ENCODE measurements around the gene TRMO.
"Not testable (repeated sequence)": the region's sequence is repeated elsewhere in the genome, so short reads cannot be mapped to it uniquely, and the experiment has no call there.

Gene TRMO, protein sequence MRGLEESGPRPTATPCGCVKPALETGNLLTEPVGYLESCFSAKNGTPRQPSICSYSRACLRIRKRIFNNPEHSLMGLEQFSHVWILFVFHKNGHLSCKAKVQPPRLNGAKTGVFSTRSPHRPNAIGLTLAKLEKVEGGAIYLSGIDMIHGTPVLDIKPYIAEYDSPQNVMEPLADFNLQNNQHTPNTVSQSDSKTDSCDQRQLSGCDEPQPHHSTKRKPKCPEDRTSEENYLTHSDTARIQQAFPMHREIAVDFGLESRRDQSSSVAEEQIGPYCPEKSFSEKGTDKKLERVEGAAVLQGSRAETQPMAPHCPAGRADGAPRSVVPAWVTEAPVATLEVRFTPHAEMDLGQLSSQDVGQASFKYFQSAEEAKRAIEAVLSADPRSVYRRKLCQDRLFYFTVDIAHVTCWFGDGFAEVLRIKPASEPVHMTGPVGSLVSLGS

GRCh38 chr9:97921959-97922724 lies at the start of gene TRMO:
TSS of gene TRMO (minus strand) at chr9:97922500. CDS start at chr9:97922493, 7 bp downstream.
- peak; percentile 98 for DNase-seq (ENCODE audit: low read depth in 2 of 2)

GRCh38 chr9:97970165-97970564 lies 47.9 kb upstream of the TRMO start:
- no peak for DNase-seq (ENCODE audit: low read depth in 2 of 2)

DNA sequence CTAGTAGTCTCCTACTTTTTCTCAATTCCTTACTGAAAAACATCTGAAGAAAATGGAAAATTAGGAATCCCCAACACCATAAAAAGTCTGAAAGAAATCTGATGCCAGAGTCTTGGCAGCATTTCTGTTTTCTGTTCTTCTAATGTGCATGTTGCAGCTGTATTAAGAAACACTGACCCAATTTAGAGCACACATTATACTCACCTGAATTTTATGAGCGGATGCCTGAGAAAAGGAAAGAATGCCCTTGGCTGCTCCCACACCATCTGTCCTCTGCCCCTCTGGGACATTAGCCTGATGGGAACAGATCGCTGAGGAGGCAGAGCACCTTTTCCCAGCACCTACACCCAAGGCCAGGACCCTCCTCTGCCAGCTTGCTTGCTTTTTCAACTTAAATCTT lies 46.7 kb upstream of the TRMO start:
- no peak for DNase-seq (ENCODE audit: low read depth in 2 of 2)

DNA sequence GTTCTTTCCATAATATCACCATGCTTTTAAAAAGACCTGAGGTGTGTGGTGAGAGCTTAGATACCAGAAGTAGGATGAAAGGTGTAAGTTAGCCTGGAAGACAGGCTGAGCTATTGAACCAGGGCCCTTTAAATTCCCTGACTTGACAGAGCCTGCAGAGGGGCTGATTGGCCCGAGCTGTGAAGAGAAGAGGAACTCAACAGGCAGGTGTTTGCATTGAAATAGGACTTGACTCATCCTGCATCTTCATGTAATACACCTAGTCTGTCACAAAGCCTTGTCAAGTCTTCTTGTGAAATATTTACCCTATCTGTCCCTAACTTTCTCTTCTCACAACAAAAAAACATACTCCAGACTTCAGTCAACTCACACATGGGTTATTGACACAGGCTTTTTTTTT lies 44.2 kb upstream of the TRMO start:
- no peak for DNase-seq (ENCODE audit: low read depth in 2 of 2)

GRCh38 chr9:97964901-97965300 lies 42.6 kb upstream of the TRMO start:
- DNase-seq (ENCODE audit: low read depth in 2 of 2), result no peak

DNA sequence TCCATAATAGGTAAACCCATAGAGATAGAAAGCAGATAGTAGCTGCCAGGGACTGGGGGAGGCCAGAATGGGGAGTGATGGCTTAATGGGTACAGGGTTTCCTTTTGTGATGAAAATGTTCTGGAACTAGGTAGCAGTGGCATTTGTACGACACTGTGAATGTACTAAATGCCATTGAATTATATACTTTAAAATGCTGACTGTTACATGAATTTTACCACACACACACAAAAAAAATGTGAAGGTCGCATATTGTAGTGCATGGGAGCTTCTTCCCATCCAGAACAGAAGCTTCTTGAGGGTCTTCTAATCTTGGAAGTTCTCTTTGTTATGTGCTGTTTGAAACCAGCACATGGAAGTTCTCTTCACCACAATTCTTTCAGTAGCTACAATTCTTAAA lies 40.9 kb upstream of the TRMO start:
- DNase-seq (ENCODE audit: low read depth in 2 of 2), result no peak

DNA sequence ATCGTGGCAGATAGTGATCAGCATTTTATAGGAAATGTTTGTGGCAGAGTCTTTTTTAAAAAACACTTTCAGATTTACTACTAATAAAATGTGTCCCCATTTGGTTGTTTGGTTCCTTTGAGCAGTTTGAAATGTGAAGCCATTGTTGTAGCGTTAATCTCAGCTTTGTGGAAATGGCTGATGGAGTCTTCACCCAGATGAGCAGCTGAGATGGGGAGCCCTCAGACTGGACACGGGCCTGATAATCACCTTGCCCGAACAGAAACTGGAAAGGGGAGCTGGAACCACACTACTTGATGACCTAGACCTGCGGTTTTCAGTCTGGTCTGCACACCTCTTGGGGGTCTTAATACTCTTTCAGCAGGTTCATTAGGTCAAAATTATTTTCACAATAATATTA lies 40.3 kb upstream of the TRMO start:
- no peak for DNase-seq (ENCODE audit: low read depth in 2 of 2)

- DNase-seq (ENCODE audit: low read depth in 2 of 2), result no peak
Measured at GRCh38 chr9:97962136-97962535, 39.8 kb upstream of the TRMO start.

GRCh38 chr9:97961361-97961760 lies 39.1 kb upstream of the TRMO start:
- DNase-seq (ENCODE audit: low read depth in 2 of 2), result no peak

DNA sequence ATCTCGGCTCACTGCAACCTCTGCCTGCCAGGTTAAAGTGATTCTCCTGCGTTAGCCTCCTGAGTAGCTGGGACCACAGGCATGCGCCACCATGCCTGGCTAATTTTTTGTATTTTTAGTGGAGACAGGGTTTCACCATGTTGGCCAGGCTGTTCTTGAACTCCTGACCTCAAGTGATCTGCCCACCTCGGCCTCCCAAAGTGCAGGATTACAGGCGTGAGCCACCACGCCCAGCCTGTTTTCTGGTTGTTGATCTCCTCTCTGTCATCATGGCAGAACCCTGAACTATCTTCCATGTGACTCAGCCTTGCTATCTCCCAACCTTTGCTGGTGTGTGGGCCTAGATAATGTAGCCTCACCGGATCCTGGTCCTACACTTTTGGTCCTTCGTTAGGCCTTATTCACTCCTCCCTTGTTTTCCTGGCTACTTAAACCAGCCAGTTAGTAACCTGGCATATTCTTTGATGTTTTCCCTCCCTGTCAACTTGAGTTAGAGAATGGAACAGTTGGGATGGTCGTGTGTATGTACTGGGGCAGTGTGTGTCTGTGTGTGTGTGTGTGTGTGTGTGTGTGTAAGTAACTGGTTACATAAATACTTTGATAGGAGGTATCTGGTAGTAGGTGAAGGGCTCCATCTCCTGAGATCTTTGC lies 38.5 kb upstream of the TRMO start:
- DNase-seq (ENCODE audit: low read depth in 2 of 2), result not testable (repeated sequence)

GRCh38 chr9:97959585-97959984 lies 37.3 kb upstream of the TRMO start:
- no peak for DNase-seq (ENCODE audit: low read depth in 2 of 2)

GRCh38 chr9:97958812-97959511 lies 36.7 kb upstream of the TRMO start:
- no peak for DNase-seq (ENCODE audit: low read depth in 2 of 2)

DNA sequence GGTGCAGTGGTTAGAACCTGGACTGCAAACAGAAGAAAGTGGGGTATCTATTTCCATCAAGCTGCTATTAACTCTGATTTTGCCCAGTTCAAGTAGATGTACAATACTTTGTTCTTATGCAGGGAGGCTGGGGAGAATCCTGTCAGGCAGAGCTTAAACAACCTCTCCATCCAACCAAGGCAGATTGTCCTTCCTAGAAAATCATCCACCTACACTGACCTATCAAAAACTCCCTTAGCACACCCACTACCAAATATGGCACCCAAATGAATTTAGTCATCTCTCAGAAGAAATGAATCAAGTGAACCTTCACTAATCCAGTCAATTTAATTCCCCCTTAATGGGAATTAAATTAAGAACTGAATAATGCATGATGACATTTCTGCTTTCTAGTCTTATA lies 34.0 kb upstream of the TRMO start:
- no peak for DNase-seq (ENCODE audit: low read depth in 2 of 2)

GRCh38 chr9:97954550-97954989 lies 32.3 kb upstream of the TRMO start:
- DNase-seq (ENCODE audit: low read depth in 2 of 2), result peak in 1 of 2 donors; percentile 31

DNA sequence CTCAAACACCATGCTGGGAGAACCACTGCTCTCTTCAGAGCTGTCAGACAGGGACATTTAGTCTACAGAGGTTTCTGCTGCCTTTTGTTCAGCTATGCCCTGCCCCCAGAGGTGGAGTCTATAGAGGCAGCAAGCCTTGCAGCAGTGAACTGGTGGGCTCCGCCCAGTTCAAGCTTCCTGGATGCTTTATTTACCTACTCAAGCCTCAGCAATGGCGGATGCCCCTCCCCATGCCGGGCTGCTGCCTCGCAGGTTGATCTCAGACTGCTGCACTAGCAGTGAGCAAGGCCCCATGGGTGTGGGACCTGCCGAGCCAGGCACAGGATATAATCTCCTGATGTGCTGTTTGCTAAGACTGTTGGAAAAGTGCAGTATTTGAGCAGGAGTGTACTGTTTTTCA lies 28.6 kb upstream of the TRMO start:
- DNase-seq (ENCODE audit: low read depth in 2 of 2), result not testable (repeated sequence)

- DNase-seq (ENCODE audit: low read depth in 2 of 2), result not testable (repeated sequence)
Measured at GRCh38 chr9:97947094-97947493, 24.8 kb upstream of the TRMO start.

- not testable (repeated sequence) for DNase-seq (ENCODE audit: low read depth in 2 of 2)
Measured at GRCh38 chr9:97945470-97945869, 23.2 kb upstream of the TRMO start.

GRCh38 chr9:97944612-97945011 lies 22.3 kb upstream of the TRMO start:
- DNase-seq (ENCODE audit: low read depth in 2 of 2), result no peak

DNA sequence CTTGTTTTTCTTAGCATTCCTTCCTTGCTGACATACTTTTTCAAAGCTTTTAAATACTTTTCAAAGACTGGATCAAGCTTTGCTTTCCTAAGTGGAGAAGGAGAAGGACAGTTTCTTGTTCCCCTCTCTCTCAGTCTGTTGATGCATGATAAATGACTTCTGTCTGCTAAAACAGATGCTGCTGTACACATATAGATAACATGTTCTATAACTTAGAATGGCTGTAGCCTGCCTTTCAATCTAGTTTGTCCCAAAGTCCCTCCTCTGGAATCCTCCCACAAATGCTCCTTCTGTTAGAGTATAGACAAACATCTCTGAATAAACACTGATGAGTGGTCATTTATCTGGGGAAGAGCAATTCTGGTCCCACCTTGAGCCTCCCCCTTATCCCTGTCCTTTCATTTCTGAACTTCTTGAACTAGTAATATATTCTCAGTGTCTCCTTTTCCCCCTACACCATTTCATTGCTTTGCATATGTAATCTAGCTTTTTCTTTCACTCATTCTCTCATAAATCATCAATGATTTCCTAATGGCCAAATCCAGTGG lies 21.1 kb upstream of the TRMO start:
- DNase-seq (ENCODE audit: low read depth in 2 of 2), result no peak

- DNase-seq (ENCODE audit: low read depth in 2 of 2), result no peak
Measured at GRCh38 chr9:97941323-97941722, 19.0 kb upstream of the TRMO start.

GRCh38 chr9:97940741-97941140 lies 18.4 kb upstream of the TRMO start:
- no peak for DNase-seq (ENCODE audit: low read depth in 2 of 2)

- no peak for DNase-seq (ENCODE audit: low read depth in 2 of 2)
Measured at GRCh38 chr9:97940233-97940632, 17.9 kb upstream of the TRMO start.
